A673 (cell line): Measurements from ENCODE around the gene SARS2.
"Not testable (repeated sequence)": the region's sequence is repeated elsewhere in the genome, so short reads cannot be mapped to it uniquely, and the experiment has no call there.

Experiments used
- EZH2 ChIP-seq: fragments of 200-600 bp; sonication (generic); IDR thresholded peaks from 2 replicates; pipeline ENCODE4 v1.6.1; 2017; ENCODE audit warnings: borderline replicate concordance, low read depth, mild to moderate bottlenecking, mixed read lengths, antibody characterized with exemption, low read length; ENCODE audit not compliant: poor library complexity, severe bottlenecking
- TF ChIP-seq, protein P1 (sequence below): fragments of 300-800, 200-600 bp; sonication (generic); conservative IDR thresholded peaks from 2 replicates; pipeline ENCODE4 v1.5.1; 2017; ENCODE audit warnings: low read depth, mild to moderate bottlenecking, antibody characterized with exemption, low read length, moderate library complexity, mixed read lengths

- TF ChIP-seq EZH2, result not testable (repeated sequence)
- TF ChIP-seq, protein P1, sequence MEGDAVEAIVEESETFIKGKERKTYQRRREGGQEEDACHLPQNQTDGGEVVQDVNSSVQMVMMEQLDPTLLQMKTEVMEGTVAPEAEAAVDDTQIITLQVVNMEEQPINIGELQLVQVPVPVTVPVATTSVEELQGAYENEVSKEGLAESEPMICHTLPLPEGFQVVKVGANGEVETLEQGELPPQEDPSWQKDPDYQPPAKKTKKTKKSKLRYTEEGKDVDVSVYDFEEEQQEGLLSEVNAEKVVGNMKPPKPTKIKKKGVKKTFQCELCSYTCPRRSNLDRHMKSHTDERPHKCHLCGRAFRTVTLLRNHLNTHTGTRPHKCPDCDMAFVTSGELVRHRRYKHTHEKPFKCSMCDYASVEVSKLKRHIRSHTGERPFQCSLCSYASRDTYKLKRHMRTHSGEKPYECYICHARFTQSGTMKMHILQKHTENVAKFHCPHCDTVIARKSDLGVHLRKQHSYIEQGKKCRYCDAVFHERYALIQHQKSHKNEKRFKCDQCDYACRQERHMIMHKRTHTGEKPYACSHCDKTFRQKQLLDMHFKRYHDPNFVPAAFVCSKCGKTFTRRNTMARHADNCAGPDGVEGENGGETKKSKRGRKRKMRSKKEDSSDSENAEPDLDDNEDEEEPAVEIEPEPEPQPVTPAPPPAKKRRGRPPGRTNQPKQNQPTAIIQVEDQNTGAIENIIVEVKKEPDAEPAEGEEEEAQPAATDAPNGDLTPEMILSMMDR, result not testable (repeated sequence)
These were observed 57.2 kb downstream of the SARS2 start for GRCh38 chr19:38873400-38873799.
